ENCODE results near the gene NOS1. TPM values are rescaled to one million over a fixed set of nuclear protein-coding genes. Genes with fewer than 3 reads are reported as not detected.
"Not testable (repeated sequence)": the region's sequence is repeated elsewhere in the genome, so short reads cannot be mapped to it uniquely, and the experiment has no call there.

NOS1 gene
- total and polyA plus RNA-seq, 7 experiments from 2014 or later = not detected

DNA sequence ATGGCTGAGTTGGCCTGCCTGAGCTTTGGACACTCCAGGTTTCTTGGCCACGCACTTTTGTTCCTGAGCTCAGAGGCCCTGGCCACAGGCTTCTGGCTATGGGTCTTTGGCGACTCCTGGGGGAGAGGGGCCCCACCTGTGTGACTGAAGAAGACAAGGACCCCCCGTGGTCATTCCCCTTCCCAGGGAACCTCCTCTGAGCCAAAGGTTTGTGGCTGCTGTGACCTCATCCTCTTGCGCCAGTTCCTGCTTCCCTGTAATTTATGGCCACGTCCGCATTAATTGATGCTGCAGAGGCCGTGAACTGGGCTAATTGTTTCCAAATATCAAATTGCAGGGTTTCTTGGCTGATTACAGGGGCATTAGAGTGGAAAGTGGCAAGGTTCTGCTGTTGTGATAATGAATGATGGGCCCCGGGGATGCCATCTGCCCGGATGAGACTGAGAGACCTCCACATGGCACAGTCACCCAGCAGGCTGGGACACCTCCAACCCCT, 27.6 kb upstream of the NOS1 start:
- Histone ChIP-seq H3K27me3 (ENCODE audit: control insufficient read depth in 2 of 2, insufficient read depth in 2 of 2, low read length in 2 of 2) (no peaks in the 10 kb centered on the region), H3K4me1 (ENCODE audit: control insufficient read depth in 2 of 2, insufficient read depth in 2 of 2, low read length in 2 of 2) (no peaks in the 10 kb centered on the region), H3K4me3 (ENCODE audit: low read length) (no peak overlapping the region), H3K27ac (ENCODE audit: low read depth, low read length) (no peak overlapping the region), H3K36me3 (ENCODE audit: control insufficient read depth in 2 of 3, insufficient read depth in 3 of 3, low read length in 3 of 3) (no peaks in the 10 kb centered on the region), H3K9me3 (ENCODE audit: control insufficient read depth in 2 of 3, low read length in 3 of 3) (no peaks in the 10 kb centered on the region)
- Mint-ChIP-seq H3K36me3 (no peaks in the 10 kb centered on the region), H3K27ac (no peak overlapping the region), H3K27me3 (peaks cover 0 to 13% (median 8%) of the 10 kb centered on the region in 5 donors), H3K4me1 (no peaks in the 10 kb centered on the region), H3K9me3 (peaks cover 0 to 4% (median 1%) of the 10 kb centered on the region in 11 donors), H3K4me3 (no peak overlapping the region)
- ChIA-PET POLR2A (no interaction called here), CTCF (no interaction called here)
- no peak for DNase-seq
- intact Hi-C loops (cut with micrococcal nuclease) = no loop called here
- no peak for ATAC-seq

DNA sequence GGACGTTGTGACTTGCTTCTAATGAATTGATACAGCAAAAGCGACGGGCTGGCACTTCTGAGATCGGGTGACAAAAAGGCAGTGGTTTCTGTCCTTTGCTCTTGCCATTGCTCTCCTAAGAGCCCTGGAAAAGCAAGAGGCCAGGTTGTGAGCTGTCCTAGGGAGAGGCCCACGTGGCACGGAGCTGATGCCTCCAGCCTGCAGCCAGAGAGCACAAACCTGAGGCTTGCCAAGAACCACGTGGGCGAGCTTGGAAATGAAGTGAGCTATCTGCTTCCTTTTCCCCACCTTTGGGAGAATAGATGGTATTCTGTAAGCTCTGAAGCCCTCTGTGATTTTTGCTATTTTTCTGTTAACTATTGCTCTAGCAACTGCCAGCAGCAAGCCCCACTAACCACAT, 26.4 kb upstream of the NOS1 start:
- H3K36me3 Mint-ChIP-seq = no peaks in the 10 kb centered on the region
- no peaks in the 10 kb centered on the region for H3K36me3 ChIP-seq (ENCODE audit: control insufficient read depth in 2 of 3, insufficient read depth in 3 of 3, low read length in 3 of 3)
- CTCF ChIA-PET = no interaction called here
- H3K27ac Mint-ChIP-seq = no peak overlapping the region
- no peak overlapping the region for H3K27ac ChIP-seq (ENCODE audit: low read depth, low read length)
- ATAC-seq = no peak
- H3K4me3 Mint-ChIP-seq = no peak overlapping the region
- H3K27me3 ChIP-seq (ENCODE audit: control insufficient read depth in 2 of 2, insufficient read depth in 2 of 2, low read length in 2 of 2) = no peaks in the 10 kb centered on the region
- H3K27me3 Mint-ChIP-seq = peaks cover 0 to 17% (median 5%) of the 10 kb centered on the region in 5 donors
- no peak for DNase-seq
- peaks cover 0 to 2% (median 0%) of the 10 kb centered on the region in 7 donors for H3K4me1 Mint-ChIP-seq
- POLR2A ChIA-PET = no interaction called here
- intact Hi-C loops (cut with micrococcal nuclease) = no loop called here
- no peak overlapping the region for H3K4me3 ChIP-seq (ENCODE audit: low read length)
- H3K4me1 ChIP-seq (ENCODE audit: control insufficient read depth in 2 of 2, insufficient read depth in 2 of 2, low read length in 2 of 2) = no peaks in the 10 kb centered on the region
- H3K9me3 ChIP-seq (ENCODE audit: control insufficient read depth in 2 of 3, low read length in 3 of 3) = no peaks in the 10 kb centered on the region
- peaks cover 0 to 4% (median 0%) of the 10 kb centered on the region in 11 donors for H3K9me3 Mint-ChIP-seq

DNA sequence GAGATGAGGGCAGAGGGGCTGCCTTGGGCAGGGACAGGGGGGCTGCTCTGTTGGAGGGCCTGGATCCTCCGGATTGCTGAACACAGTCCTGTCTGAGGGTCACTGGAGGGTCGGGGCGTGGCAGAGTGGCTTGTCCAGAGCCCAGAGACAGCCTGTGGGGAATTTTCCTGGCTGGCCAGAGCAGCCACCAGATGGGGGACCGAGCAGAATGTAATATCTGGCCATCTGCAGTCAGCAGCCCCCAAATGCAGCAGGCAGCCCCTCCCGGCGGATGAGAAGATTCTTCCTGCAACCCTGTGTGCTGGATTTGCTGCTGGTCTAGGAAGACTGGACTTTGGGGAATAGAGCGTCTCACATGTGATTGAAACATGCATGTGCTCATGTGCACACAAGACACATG, 23.3 kb upstream of the NOS1 start:
- Mint-ChIP-seq H3K27me3 (peaks cover 0 to 17% (median 0%) of the 10 kb centered on the region in 5 donors), H3K9me3 (peaks cover 0 to 5% (median 0%) of the 10 kb centered on the region in 11 donors), H3K27ac (no peak overlapping the region), H3K4me3 (no peak overlapping the region), H3K36me3 (no peaks in the 10 kb centered on the region), H3K4me1 (peaks cover 0 to 2% (median 0%) of the 10 kb centered on the region in 7 donors)
- no peak for DNase-seq
- H3K4me1 ChIP-seq (ENCODE audit: control insufficient read depth in 2 of 2, insufficient read depth in 2 of 2, low read length in 2 of 2) = no peaks in the 10 kb centered on the region
- no peak overlapping the region for H3K4me3 ChIP-seq (ENCODE audit: low read length)
- no peaks in the 10 kb centered on the region for H3K36me3 ChIP-seq (ENCODE audit: control insufficient read depth in 2 of 3, insufficient read depth in 3 of 3, low read length in 3 of 3)
- no peaks in the 10 kb centered on the region for H3K27me3 ChIP-seq (ENCODE audit: control insufficient read depth in 2 of 2, insufficient read depth in 2 of 2, low read length in 2 of 2)
- no peak overlapping the region for H3K27ac ChIP-seq (ENCODE audit: low read depth, low read length)
- intact Hi-C loops (cut with micrococcal nuclease) = no loop called here
- ChIA-PET CTCF (no interaction called here), POLR2A (no interaction called here)
- H3K9me3 ChIP-seq (ENCODE audit: control insufficient read depth in 2 of 3, low read length in 3 of 3) = no peaks in the 10 kb centered on the region
- ATAC-seq = no peak

DNA sequence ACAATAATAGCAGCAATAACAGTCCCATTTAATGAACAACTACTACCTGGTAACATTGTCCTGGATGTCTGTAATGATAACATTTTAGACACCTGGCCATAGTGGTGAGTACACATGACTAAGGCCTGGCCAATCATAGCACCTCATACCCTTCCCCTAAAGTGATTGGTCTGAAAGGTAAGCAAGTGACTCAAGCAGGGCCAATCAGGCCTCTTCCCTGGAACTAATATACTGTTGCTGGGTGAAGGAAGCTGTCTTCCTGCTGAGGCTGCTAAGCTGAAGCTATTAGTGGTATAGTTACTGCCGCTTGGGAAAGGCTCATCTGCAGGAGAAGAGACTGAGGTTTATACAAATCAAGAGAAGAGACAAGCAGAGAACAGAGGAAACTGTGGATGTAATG, 18.7 kb upstream of the NOS1 start:
- ChIA-PET CTCF (no interaction called here), POLR2A (no interaction called here)
- H3K27ac Mint-ChIP-seq = no peak overlapping the region
- no peak for ATAC-seq
- Histone ChIP-seq H3K27ac (ENCODE audit: low read depth, low read length) (no peak overlapping the region), H3K36me3 (ENCODE audit: control insufficient read depth in 2 of 3, insufficient read depth in 3 of 3, low read length in 3 of 3) (no peaks in the 10 kb centered on the region), H3K27me3 (ENCODE audit: control insufficient read depth in 2 of 2, insufficient read depth in 2 of 2, low read length in 2 of 2) (no peaks in the 10 kb centered on the region), H3K9me3 (ENCODE audit: control insufficient read depth in 2 of 3, low read length in 3 of 3) (no peaks in the 10 kb centered on the region), H3K4me1 (ENCODE audit: control insufficient read depth in 2 of 2, insufficient read depth in 2 of 2, low read length in 2 of 2) (no peaks in the 10 kb centered on the region), H3K4me3 (ENCODE audit: low read length) (no peak overlapping the region)
- intact Hi-C loops (cut with micrococcal nuclease) = no loop called here
- H3K27me3 Mint-ChIP-seq = peaks cover 0 to 34% (median 6%) of the 10 kb centered on the region in 5 donors
- H3K9me3 Mint-ChIP-seq = peaks cover 3 to 28% (median 10%) of the 10 kb centered on the region in 11 donors
- peaks cover 0 to 6% (median 0%) of the 10 kb centered on the region in 5 donors for H3K36me3 Mint-ChIP-seq
- DNase-seq = no peak
- H3K4me1 Mint-ChIP-seq = peaks cover 0 to 4% (median 0%) of the 10 kb centered on the region in 7 donors
- H3K4me3 Mint-ChIP-seq = no peak overlapping the region

DNA sequence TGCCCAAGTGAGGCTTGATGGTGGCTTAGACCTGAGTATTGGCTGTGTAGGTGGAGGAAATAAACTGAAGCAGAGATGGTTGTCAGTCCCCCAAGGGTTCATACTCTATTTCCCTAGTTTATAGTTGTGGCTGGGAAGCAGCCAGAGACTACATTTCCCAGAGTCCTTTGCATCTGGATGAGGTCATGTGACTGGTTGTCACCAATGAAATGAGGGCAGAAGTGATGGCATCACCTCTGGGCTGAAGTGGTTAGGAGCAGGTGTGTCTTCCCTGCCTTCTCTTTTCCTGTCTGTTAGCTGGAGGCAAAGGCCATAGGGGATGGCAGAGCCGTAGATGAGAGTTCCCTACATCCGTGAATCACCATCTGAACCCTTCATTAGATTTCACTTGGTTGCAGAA, 16.3 kb upstream of the NOS1 start:
- H3K4me3 Mint-ChIP-seq = no peak overlapping the region
- intact Hi-C loops (cut with micrococcal nuclease) = no loop called here

DNA sequence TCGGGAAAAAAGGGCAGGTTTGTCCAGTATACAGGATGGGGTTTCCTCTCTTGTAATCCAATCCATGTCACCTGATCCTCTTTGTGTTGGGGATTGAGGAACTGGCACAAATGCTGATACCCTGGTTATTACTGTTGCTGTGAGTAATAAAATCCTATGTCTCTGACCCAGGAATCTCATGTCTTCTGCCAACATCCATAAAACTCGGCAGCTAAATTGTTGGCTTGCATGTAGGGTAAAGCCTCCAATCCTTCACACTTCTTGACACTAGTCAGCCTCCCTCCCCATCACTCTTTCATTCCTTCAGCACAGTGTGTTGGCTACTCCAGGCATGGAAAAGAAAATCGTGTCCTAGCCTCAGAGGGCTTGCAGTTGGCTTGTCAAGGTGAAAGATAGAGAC, 9.2 kb upstream of the NOS1 start:
- Histone ChIP-seq H3K4me3 (ENCODE audit: low read length) (no peak overlapping the region), H3K4me1 (ENCODE audit: control insufficient read depth in 2 of 2, insufficient read depth in 2 of 2, low read length in 2 of 2) (no peaks in the 10 kb centered on the region), H3K27me3 (ENCODE audit: control insufficient read depth in 2 of 2, insufficient read depth in 2 of 2, low read length in 2 of 2) (no peaks in the 10 kb centered on the region), H3K9me3 (ENCODE audit: control insufficient read depth in 2 of 3, low read length in 3 of 3) (no peaks in the 10 kb centered on the region), H3K36me3 (ENCODE audit: control insufficient read depth in 2 of 3, insufficient read depth in 3 of 3, low read length in 3 of 3) (no peaks in the 10 kb centered on the region), H3K27ac (ENCODE audit: low read depth, low read length) (no peak overlapping the region)
- H3K27ac Mint-ChIP-seq = no peak overlapping the region
- DNase-seq (no peak), ATAC-seq (no peak)
- H3K4me1 Mint-ChIP-seq = no peaks in the 10 kb centered on the region
- H3K4me3 Mint-ChIP-seq = no peak overlapping the region
- intact Hi-C loops (cut with micrococcal nuclease) = no loop called here
- peaks cover 0 to 33% (median 6%) of the 10 kb centered on the region in 11 donors for H3K9me3 Mint-ChIP-seq
- ChIA-PET CTCF (no interaction called here), POLR2A (no interaction called here)
- H3K27me3 Mint-ChIP-seq = peaks cover under 1 to 29% (median 20%) of the 10 kb centered on the region in 5 donors
- H3K36me3 Mint-ChIP-seq = no peaks in the 10 kb centered on the region

More for the DNA sequence above, 16.3 kb upstream of the NOS1 start:
- peaks cover 3 to 38% (median 10%) of the 10 kb centered on the region in 11 donors for H3K9me3 Mint-ChIP-seq
- Histone ChIP-seq H3K9me3 (ENCODE audit: control insufficient read depth in 2 of 3, low read length in 3 of 3) (no peaks in the 10 kb centered on the region), H3K4me1 (ENCODE audit: control insufficient read depth in 2 of 2, insufficient read depth in 2 of 2, low read length in 2 of 2) (no peaks in the 10 kb centered on the region), H3K27me3 (ENCODE audit: control insufficient read depth in 2 of 2, insufficient read depth in 2 of 2, low read length in 2 of 2) (no peaks in the 10 kb centered on the region), H3K27ac (ENCODE audit: low read depth, low read length) (no peak overlapping the region), H3K4me3 (ENCODE audit: low read length) (no peak overlapping the region), H3K36me3 (ENCODE audit: control insufficient read depth in 2 of 3, insufficient read depth in 3 of 3, low read length in 3 of 3) (no peaks in the 10 kb centered on the region)
- peaks cover 0 to 32% (median 8%) of the 10 kb centered on the region in 5 donors for H3K27me3 Mint-ChIP-seq
- H3K4me1 Mint-ChIP-seq = peaks cover 0 to 2% (median 0%) of the 10 kb centered on the region in 7 donors
- ATAC-seq (no peak), DNase-seq (no peak)
- ChIA-PET POLR2A (no interaction called here), CTCF (no interaction called here)
- no peak overlapping the region for H3K27ac Mint-ChIP-seq
- H3K36me3 Mint-ChIP-seq = peaks cover 0 to 6% (median 0%) of the 10 kb centered on the region in 5 donors

DNA sequence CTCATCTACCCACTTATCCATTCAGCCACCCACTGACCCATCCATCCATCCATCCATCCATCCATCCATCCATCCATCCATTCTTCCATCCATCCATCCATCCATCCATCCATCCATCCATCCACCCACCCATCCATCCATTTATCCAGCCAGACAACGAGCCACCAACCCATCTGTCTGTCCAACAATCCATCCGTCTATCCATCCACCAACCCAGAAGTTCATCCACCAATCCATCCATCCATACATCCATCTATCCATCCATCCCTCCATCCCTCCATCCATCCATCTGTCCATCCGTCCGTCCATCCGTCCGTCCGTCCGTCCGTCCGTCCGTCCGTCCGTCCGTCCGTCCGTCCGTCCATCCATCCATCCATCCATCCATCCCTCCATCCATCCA, 8.6 kb upstream of the NOS1 start:
- DNase-seq; H3K4me3 Mint-ChIP-seq; H3K9me3 ChIP-seq (ENCODE audit: control insufficient read depth in 2 of 3, low read length in 3 of 3); H3K27me3 ChIP-seq (ENCODE audit: control insufficient read depth in 2 of 2, insufficient read depth in 2 of 2, low read length in 2 of 2); H3K4me3 ChIP-seq (ENCODE audit: low read length); H3K36me3 ChIP-seq (ENCODE audit: control insufficient read depth in 2 of 3, insufficient read depth in 3 of 3, low read length in 3 of 3); CTCF ChIA-PET; H3K4me1 Mint-ChIP-seq; intact Hi-C loops (cut with micrococcal nuclease); ATAC-seq; H3K27ac Mint-ChIP-seq; H3K36me3 Mint-ChIP-seq; H3K27ac ChIP-seq (ENCODE audit: low read depth, low read length); POLR2A ChIA-PET; H3K4me1 ChIP-seq (ENCODE audit: control insufficient read depth in 2 of 2, insufficient read depth in 2 of 2, low read length in 2 of 2): not testable (repeated sequence)
- H3K9me3 Mint-ChIP-seq = peaks cover 0 to 33% (median 6%) of the 10 kb centered on the region in 11 donors
- H3K27me3 Mint-ChIP-seq = peaks cover 2 to 28% (median 18%) of the 10 kb centered on the region in 5 donors

Data from naive thymus-derived CD4-positive, alpha-beta T cell (primary cell).